Measurements from ENCODE around the gene COPG1. TPM values are rescaled to one million over a fixed set of nuclear protein-coding genes. Genes with fewer than 3 reads are reported as not detected.
A peak's percentile ranks its signal among the peaks of the same experiment; 100 is the strongest.

COPG1 gene
- polyA plus RNA-seq, 3 donors, result 59.9 to 94.5 (median 60.2) TPM

- Histone ChIP-seq H3K4me2 (replicated peaks; ENCODE audit: extremely low read depth, low read length, poor library complexity, severe bottlenecking) (no peak overlapping the region), H3K27ac (ENCODE audit: low read depth in 1 of 2, low read length in 2 of 2) (no peak overlapping the region), H3K4me1 (ENCODE audit: control insufficient read depth in 1 of 2, insufficient read depth in 2 of 2, low read length in 2 of 2) (peaks cover 24 to 30% of the 10 kb centered on the region in 2 donors), H3K9me3 (replicated peaks in 1 of 2; ENCODE audit: control insufficient read depth in 1 of 2, insufficient read depth in 1 of 2, low read length in 2 of 2) (no peaks in the 10 kb centered on the region), H4K20me1 (ENCODE audit: insufficient read depth, low read length) (peaks cover 29% of the 10 kb centered on the region), H3K27me3 (ENCODE audit: control insufficient read depth in 2 of 2, insufficient read depth in 2 of 2, low read length in 2 of 2) (no peaks in the 10 kb centered on the region), H3K9ac (ENCODE audit: insufficient read depth, low read length, poor library complexity, severe bottlenecking) (no peak overlapping the region), H2AFZ (ENCODE audit: insufficient read depth, low read depth, low read length, poor library complexity, severe bottlenecking) (peak overlapping the region; percentile 19), H3K4me3 (replicated peaks in 1 of 3; ENCODE audit: low read depth in 2 of 3, low read length in 3 of 3) (no peak overlapping the region), H3K36me3 (replicated peaks in 1 of 2; ENCODE audit: control insufficient read depth in 1 of 2, insufficient read depth in 2 of 2, low read length in 2 of 2) (no peaks in the 10 kb centered on the region), H3K79me2 (ENCODE audit: insufficient read depth, low read length) (peaks cover 20% of the 10 kb centered on the region)
- intact Hi-C loops (cut with micrococcal nuclease), result loop anchor here in 1 of 2 donors (10.0 kb wide), 1 partner anchor 343 kb away; no protein-coding TSS in a partner anchor
- 25% methylated on average over 5 of the region's 5 CpGs for WGBS (ENCODE audit: insufficient coverage)
- no peaks in the 10 kb centered on the region for H3K36me3 Mint-ChIP-seq
- TF ChIP-seq CTCF (IDR thresholded peaks at IDR 0.05), result no peak
- no peak for DNase-seq
- H3K27me3 Mint-ChIP-seq (ENCODE audit: low read depth in 3 of 3), result peaks cover 1 to 12% (median 4%) of the 10 kb centered on the region in 3 donors
- peak overlapping the region in 1 of 7 donors; percentile 35 for H3K27ac Mint-ChIP-seq
- H3K9me3 Mint-ChIP-seq, result peaks cover 0 to 2% (median 0%) of the 10 kb centered on the region in 7 donors
- H3K4me3 Mint-ChIP-seq, result no peak overlapping the region
- peaks cover 21% of the 10 kb centered on the region for H3K4me1 Mint-ChIP-seq
These were observed 68.4 kb downstream of the COPG1 start for GRCh38 chr3:129317848-129318247.

GRCh38 chr3:129318921-129319320 is 69.5 kb downstream of the COPG1 start:
- peaks cover 0 to 2% (median 0%) of the 10 kb centered on the region in 7 donors for H3K9me3 Mint-ChIP-seq
- H3K9me3 ChIP-seq (replicated peaks in 1 of 2; ENCODE audit: control insufficient read depth in 1 of 2, insufficient read depth in 1 of 2, low read length in 2 of 2), result no peaks in the 10 kb centered on the region
- H3K36me3 ChIP-seq (replicated peaks in 1 of 2; ENCODE audit: control insufficient read depth in 1 of 2, insufficient read depth in 2 of 2, low read length in 2 of 2), result no peaks in the 10 kb centered on the region
- H3K27me3 Mint-ChIP-seq (ENCODE audit: low read depth in 3 of 3), result peaks cover 1 to 10% (median 2%) of the 10 kb centered on the region in 3 donors
- no peak overlapping the region for H3K27ac ChIP-seq (ENCODE audit: low read depth in 1 of 2, low read length in 2 of 2)
- no peaks in the 10 kb centered on the region for H3K36me3 Mint-ChIP-seq
- no peaks in the 10 kb centered on the region for H3K27me3 ChIP-seq (ENCODE audit: control insufficient read depth in 2 of 2, insufficient read depth in 2 of 2, low read length in 2 of 2)
- H3K9ac ChIP-seq (ENCODE audit: insufficient read depth, low read length, poor library complexity, severe bottlenecking), result no peak overlapping the region
- H3K4me2 ChIP-seq (replicated peaks; ENCODE audit: extremely low read depth, low read length, poor library complexity, severe bottlenecking), result no peak overlapping the region
- H4K20me1 ChIP-seq (ENCODE audit: insufficient read depth, low read length), result peaks cover 18% of the 10 kb centered on the region
- H3K27ac Mint-ChIP-seq, result peak overlapping the region in 1 of 7 donors; percentile 74
- intact Hi-C loops (cut with micrococcal nuclease), result loop anchor here in 1 of 2 donors (10.0 kb wide), 1 partner anchor 344 kb away; no protein-coding TSS in a partner anchor
- no peak for TF ChIP-seq CTCF (IDR thresholded peaks at IDR 0.05)
- peaks cover 18% of the 10 kb centered on the region for H3K79me2 ChIP-seq (ENCODE audit: insufficient read depth, low read length)
- peaks cover 18 to 22% of the 10 kb centered on the region in 2 donors for H3K4me1 ChIP-seq (ENCODE audit: control insufficient read depth in 1 of 2, insufficient read depth in 2 of 2, low read length in 2 of 2)
- no peak overlapping the region for H3K4me3 ChIP-seq (replicated peaks in 1 of 3; ENCODE audit: low read depth in 2 of 3, low read length in 3 of 3)
- H2AFZ ChIP-seq (ENCODE audit: insufficient read depth, low read depth, low read length, poor library complexity, severe bottlenecking), result no peak overlapping the region
- peaks cover 16% of the 10 kb centered on the region for H3K4me1 Mint-ChIP-seq
- WGBS (ENCODE audit: insufficient coverage), result 98% methylated on average over 12 of the region's 15 CpGs
- DNase-seq, result peak in 1 of 3 donors; percentile 2
- no peak overlapping the region for H3K4me3 Mint-ChIP-seq
